Measurements from ENCODE around the gene MAPK8IP3.

DNA sequence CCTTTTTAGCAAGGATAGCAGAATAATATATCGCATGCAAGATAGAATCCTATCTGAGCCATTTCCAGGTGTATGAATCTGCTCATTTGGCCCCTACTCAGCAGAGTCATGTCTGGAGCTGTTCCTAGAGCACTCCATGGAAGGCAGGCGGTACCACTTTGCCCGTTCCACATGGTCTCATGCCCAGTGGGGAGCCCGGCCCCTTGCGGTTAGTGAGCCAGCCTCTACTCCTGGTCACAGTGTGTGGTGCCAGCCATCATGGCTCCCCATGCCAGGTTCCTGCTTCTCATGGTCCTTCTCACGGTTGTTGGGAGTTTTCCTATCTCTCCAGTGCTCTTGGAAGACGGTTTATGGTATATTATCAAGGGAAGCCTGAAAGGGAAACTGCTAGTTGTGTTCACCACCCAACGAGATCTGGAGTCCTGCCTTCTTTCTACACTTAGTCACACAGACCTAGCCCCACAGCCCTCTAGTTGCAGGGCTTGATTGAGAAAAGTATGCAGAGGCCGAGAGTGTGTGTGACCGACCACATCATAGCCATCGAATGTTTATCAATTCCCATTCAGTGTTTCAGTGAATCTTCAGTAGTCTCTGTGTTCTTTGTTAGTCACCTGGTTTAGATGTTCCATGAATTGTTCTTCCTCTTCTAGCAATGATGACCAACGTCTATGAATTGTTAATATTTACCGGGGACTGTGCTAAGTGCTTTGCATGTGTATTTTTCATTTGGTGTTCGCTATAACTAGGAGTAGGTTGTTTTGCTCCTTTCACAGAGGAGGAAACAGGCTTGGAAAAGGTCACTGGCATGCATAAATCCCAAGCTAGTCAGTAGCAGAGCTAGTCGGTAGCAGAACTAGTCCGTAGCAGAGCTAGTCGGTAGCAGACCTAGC lies 18.3 kb upstream of the MAPK8IP3 start:
- TF ChIP-seq, protein P1, sequence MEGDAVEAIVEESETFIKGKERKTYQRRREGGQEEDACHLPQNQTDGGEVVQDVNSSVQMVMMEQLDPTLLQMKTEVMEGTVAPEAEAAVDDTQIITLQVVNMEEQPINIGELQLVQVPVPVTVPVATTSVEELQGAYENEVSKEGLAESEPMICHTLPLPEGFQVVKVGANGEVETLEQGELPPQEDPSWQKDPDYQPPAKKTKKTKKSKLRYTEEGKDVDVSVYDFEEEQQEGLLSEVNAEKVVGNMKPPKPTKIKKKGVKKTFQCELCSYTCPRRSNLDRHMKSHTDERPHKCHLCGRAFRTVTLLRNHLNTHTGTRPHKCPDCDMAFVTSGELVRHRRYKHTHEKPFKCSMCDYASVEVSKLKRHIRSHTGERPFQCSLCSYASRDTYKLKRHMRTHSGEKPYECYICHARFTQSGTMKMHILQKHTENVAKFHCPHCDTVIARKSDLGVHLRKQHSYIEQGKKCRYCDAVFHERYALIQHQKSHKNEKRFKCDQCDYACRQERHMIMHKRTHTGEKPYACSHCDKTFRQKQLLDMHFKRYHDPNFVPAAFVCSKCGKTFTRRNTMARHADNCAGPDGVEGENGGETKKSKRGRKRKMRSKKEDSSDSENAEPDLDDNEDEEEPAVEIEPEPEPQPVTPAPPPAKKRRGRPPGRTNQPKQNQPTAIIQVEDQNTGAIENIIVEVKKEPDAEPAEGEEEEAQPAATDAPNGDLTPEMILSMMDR (IDR thresholded peaks at IDR 0.05; ENCODE audit: low read depth, low read length, poor library complexity, severe bottlenecking), result no peak
- TF ChIP-seq EZH2phosphoT487 (IDR thresholded peaks at IDR 0.05; ENCODE audit: borderline replicate concordance, low read length), result no peak

All from DOHH2 (cell line).